A673 (cell line): ENCODE data around the gene LDB1.

Source experiments
- EZH2 ChIP-seq: fragments of 200-600 bp; sonication (generic); IDR thresholded peaks from 2 replicates; pipeline ENCODE4 v1.6.1; 2017; ENCODE audit warnings: borderline replicate concordance, low read depth, mild to moderate bottlenecking, mixed read lengths, antibody characterized with exemption, low read length; ENCODE audit not compliant: poor library complexity, severe bottlenecking
- TF ChIP-seq, protein P1 (sequence below): fragments of 300-800, 200-600 bp; sonication (generic); conservative IDR thresholded peaks from 2 replicates; pipeline ENCODE4 v1.5.1; 2017; ENCODE audit warnings: low read depth, mild to moderate bottlenecking, antibody characterized with exemption, low read length, moderate library complexity, mixed read lengths

GRCh38 chr10:102131286-102132170 is 11.4 kb upstream of the LDB1 start:
- TF ChIP-seq, protein P1, sequence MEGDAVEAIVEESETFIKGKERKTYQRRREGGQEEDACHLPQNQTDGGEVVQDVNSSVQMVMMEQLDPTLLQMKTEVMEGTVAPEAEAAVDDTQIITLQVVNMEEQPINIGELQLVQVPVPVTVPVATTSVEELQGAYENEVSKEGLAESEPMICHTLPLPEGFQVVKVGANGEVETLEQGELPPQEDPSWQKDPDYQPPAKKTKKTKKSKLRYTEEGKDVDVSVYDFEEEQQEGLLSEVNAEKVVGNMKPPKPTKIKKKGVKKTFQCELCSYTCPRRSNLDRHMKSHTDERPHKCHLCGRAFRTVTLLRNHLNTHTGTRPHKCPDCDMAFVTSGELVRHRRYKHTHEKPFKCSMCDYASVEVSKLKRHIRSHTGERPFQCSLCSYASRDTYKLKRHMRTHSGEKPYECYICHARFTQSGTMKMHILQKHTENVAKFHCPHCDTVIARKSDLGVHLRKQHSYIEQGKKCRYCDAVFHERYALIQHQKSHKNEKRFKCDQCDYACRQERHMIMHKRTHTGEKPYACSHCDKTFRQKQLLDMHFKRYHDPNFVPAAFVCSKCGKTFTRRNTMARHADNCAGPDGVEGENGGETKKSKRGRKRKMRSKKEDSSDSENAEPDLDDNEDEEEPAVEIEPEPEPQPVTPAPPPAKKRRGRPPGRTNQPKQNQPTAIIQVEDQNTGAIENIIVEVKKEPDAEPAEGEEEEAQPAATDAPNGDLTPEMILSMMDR: no peak
- TF ChIP-seq EZH2: no peak
